Kidney (tissue), 14 donors: ENCODE data around the gene MGAT4A. TPM values are rescaled to one million over a fixed set of nuclear protein-coding genes. Genes with fewer than 3 reads are reported as not detected.

ENCODE experiments used
- DNase-seq, 5 donors: peaks; one replicate each; pipeline ENCODE4 v3.0.0-alpha.2; 2013 to 2020
- FAIRE-seq: peaks from 2 replicates; lab custom pipeline; 2012; peaks lifted over from hg19 to GRCh38; lab: Jason Lieb, UNC
- H3K27ac ChIP-seq, 2 donors: one replicate each; pipeline ENCODE4 v1.7.0; 2013; ENCODE audit warnings: low read depth in 2 of 2, low read length in 2 of 2, inconsistent platforms in 1 of 2
- H3K27me3 ChIP-seq: one replicate; pipeline ENCODE4 v1.7.1; 2013; ENCODE audit warnings: low read length, inconsistent platforms; ENCODE audit not compliant: control insufficient read depth, insufficient read depth
- H3K36me3 ChIP-seq, 3 donors: one replicate each; pipeline versions ENCODE4 v1.7.0 to v1.7.1; 2013; ENCODE audit warnings: low read length in 3 of 3, control low read depth in 1 of 3, inconsistent platforms in 1 of 3; ENCODE audit not compliant: insufficient read depth in 3 of 3, control insufficient read depth in 2 of 3
- H3K4me1 ChIP-seq, 3 donors: one replicate each; pipeline versions ENCODE4 v1.7.0 to v1.7.1; 2013; ENCODE audit warnings: low read length in 3 of 3, inconsistent platforms in 1 of 3, low read depth in 1 of 3; ENCODE audit not compliant: control insufficient read depth in 2 of 3, insufficient read depth in 2 of 3
- H3K4me3 ChIP-seq, 3 donors: one replicate each; pipeline versions ENCODE4 v1.7.0 to v1.8.1; 2013; ENCODE audit warnings: low read length in 3 of 3, control low read depth in 1 of 3, inconsistent platforms in 1 of 3
- H3K9ac ChIP-seq, 3 donors: one replicate each; pipeline versions ENCODE4 v1.7.0 to v1.7.1; 2013; ENCODE audit warnings: low read length in 3 of 3, control low read depth in 1 of 3, inconsistent platforms in 1 of 3
- H3K9me3 ChIP-seq, 3 donors: one replicate each; pipeline versions ENCODE4 v1.7.0 to v1.7.1; 2013; ENCODE audit warnings: low read length in 3 of 3, control low read depth in 1 of 3, inconsistent platforms in 1 of 3; ENCODE audit not compliant: control insufficient read depth in 2 of 3, insufficient read depth in 1 of 3
- intact Hi-C: fragments of 100-400 bp; cut with DNase I; formaldehyde crosslinking; loops from one replicate; pipeline ENCODE4 v1.11.1; 2022
- polyA plus RNA-seq: library from polyadenylated mRNA; stranded (reverse); fragments of 350-450 nt; fragmentation: Illumina TruSeq; extraction: RNeasy Lipid Tissue Mini Kit (QIAGEN cat#74804); gene quantifications from one replicate; pipeline ENCODE4 v1.2.3, GENCODE V29; 2014; ENCODE audit warnings: low read depth, low replicate concordance; ENCODE audit not compliant: insufficient read depth
- total RNA-seq: library from RNA; stranded (reverse); fragmentation: NEBNext Ultra II Directional; extraction: Animal tissue kit (Norgen Biotek cat#: 25700); gene quantifications from one replicate; pipeline ENCODE4 v1.2.1, GENCODE V29; 2021
- TF ChIP-seq, protein P1 (sequence below): IDR thresholded peaks from 3 replicates; pipeline ENCODE4 v1.5.1; 2012; ENCODE audit warnings: mild to moderate bottlenecking, moderate library complexity, borderline replicate concordance; ENCODE audit not compliant: insufficient read depth; ENCODE audit errors: extremely low read depth
- donor health status: control.
- donor health status: control.
- donor health status: control.
- donor health status: control.
- donor health status: control.
- donor health status: DM: yes; HTN: yes; CAD: no.
- donor health status: Normal renal cell carcinoma (clear cell type).

MGAT4A gene
- total and polyA plus RNA-seq, 2 donors from 2014 or later, result 23.5 to 101 TPM

DNA sequence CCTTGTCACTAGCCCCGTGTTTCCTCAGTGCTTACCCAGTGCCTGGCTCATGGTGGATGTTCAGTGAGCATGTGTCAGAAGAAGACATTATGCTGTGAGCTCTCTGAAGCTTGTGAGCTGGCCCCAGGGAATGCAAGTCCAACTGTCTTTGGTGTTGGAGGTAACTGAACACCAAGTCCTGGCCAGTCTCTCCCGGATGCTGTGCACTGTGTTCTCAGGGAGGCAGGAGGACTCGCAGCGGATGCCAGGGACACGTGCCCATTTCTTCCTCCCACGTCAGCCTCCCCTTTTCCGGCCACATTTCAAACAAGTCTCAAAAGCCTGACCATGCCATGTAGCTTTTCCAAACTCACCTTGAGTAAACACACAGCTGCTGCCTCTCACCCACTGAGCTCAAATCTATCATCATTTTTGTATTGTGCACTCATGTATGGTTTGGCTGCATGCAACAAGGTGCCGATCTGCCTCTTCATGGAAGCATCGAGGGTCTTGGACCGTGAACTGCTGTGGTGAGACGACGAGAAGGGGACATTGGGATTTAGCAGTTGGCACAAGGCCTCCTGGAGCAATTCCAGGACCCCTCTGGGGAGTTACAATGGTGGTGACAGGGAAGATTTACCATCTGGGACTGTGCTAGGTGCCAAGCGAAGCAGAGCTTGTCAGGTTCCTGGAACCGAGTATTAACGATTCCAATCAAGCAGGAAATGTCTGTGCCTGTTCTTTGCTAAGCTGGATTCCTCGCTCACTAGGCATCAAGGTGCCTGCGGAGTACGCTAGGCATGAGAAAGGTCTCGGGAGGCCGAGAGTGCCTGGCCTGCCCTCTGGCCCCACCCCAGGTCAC is 44.4 kb upstream of the MGAT4A start:
- no peaks in the 10 kb centered on the region for H3K36me3 ChIP-seq
- peak in 3 of 5 donors; percentile 45 to 84 (median 54) for DNase-seq
- H3K9me3 ChIP-seq, result no peaks in the 10 kb centered on the region
- H3K4me3 ChIP-seq, result no peak overlapping the region
- no peak overlapping the region for H3K27ac ChIP-seq
- TF ChIP-seq, protein P1, sequence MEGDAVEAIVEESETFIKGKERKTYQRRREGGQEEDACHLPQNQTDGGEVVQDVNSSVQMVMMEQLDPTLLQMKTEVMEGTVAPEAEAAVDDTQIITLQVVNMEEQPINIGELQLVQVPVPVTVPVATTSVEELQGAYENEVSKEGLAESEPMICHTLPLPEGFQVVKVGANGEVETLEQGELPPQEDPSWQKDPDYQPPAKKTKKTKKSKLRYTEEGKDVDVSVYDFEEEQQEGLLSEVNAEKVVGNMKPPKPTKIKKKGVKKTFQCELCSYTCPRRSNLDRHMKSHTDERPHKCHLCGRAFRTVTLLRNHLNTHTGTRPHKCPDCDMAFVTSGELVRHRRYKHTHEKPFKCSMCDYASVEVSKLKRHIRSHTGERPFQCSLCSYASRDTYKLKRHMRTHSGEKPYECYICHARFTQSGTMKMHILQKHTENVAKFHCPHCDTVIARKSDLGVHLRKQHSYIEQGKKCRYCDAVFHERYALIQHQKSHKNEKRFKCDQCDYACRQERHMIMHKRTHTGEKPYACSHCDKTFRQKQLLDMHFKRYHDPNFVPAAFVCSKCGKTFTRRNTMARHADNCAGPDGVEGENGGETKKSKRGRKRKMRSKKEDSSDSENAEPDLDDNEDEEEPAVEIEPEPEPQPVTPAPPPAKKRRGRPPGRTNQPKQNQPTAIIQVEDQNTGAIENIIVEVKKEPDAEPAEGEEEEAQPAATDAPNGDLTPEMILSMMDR, result no peak
- FAIRE-seq, result no peak
- H3K9ac ChIP-seq, result no peak overlapping the region
- no peaks in the 10 kb centered on the region for H3K27me3 ChIP-seq
- intact Hi-C loops, result no loop called here
- H3K4me1 ChIP-seq, result no peaks in the 10 kb centered on the region

DNA sequence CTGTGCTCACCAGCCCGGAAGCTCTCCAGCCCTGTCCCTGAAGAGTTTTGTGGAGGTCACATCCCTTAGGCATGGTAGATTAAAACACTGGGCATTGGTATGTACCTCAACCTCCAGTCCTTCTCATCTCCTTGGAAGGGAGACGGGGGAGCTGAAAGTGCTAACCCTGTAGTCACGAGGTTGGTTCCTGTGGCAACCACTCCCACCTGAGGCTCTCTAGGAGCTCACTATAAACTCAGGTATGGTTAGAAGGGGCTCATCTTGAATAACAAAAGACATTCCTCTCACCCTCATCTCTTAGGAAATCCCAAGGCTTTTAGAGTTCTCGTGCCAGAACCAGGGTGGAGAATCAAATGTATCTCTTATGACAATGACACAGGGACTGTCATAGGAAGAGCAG is 43.0 kb upstream of the MGAT4A start:
- intact Hi-C loops, result no loop called here
- FAIRE-seq (no peak), DNase-seq (no peak)
- no peaks in the 10 kb centered on the region for H3K27me3 ChIP-seq
- TF ChIP-seq, protein P1, result no peak
- H3K9ac ChIP-seq, result no peak overlapping the region
- peaks cover 0 to 3% (median 0%) of the 10 kb centered on the region in 3 donors for H3K4me1 ChIP-seq
- H3K4me3 ChIP-seq, result no peak overlapping the region
- no peaks in the 10 kb centered on the region for H3K9me3 ChIP-seq
- no peak overlapping the region for H3K27ac ChIP-seq
- H3K36me3 ChIP-seq, result no peaks in the 10 kb centered on the region

DNA sequence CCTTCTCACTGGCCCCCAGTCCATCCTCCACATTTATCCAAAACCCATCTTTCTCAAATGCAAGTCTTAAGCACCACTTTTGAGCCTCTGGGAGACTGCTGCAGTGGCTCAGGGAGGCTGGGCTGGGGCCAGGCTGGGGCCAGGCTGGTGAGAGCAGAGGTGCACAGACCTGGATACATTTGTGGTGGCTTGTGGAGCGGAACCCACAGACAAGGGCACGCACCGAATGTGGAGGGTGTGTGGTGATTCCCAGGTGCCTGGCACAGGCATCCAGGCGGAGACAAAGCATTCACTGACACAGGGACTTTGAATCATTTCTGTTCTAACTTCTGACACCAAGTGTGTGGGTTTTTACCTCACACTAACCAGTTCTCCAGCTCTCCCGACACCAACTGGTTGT is 42.2 kb upstream of the MGAT4A start:
- Histone ChIP-seq H3K4me1 (peaks cover 0 to 3% (median 0%) of the 10 kb centered on the region in 3 donors), H3K9me3 (no peaks in the 10 kb centered on the region), H3K27ac (no peak overlapping the region), H3K9ac (no peak overlapping the region), H3K27me3 (no peaks in the 10 kb centered on the region), H3K36me3 (no peaks in the 10 kb centered on the region), H3K4me3 (no peak overlapping the region)
- DNase-seq, result peak in 1 of 5 donors; percentile 83
- intact Hi-C loops, result no loop called here
- FAIRE-seq, result no peak
- TF ChIP-seq, protein P1, result no peak
